HepG2 (cell line): ENCODE measurements around the gene ARCN1. TPM values are rescaled to one million over a fixed set of nuclear protein-coding genes. Genes with fewer than 3 reads are reported as not detected.
A peak's percentile ranks its signal among the peaks of the same experiment; 100 is the strongest.

Source experiments
- AKNA ChIP-seq: sonication (generic); formaldehyde crosslinking; IDR thresholded peaks from 2 replicates; pipeline ENCODE4 v1.4.0; 2020; ENCODE audit warnings: missing genetic modification reagents, borderline replicate concordance
- HES4 ChIP-seq: sonication (generic); formaldehyde crosslinking; IDR thresholded peaks from 2 replicates; pipeline ENCODE4 v1.9.0; 2021; ENCODE audit warnings: mild to moderate bottlenecking, missing genetic modification reagents, borderline replicate concordance
- IKZF4 ChIP-seq: sonication (generic); formaldehyde crosslinking; IDR thresholded peaks from 2 replicates; pipeline ENCODE4 v1.5.1; 2020; ENCODE audit warnings: borderline replicate concordance, mild to moderate bottlenecking, low read depth, missing genetic modification reagents; ENCODE audit errors: not compliant biosample characterization
- KLF6 ChIP-seq: IDR thresholded peaks from 2 replicates; pipeline ENCODE4 v1.8.0; 2016; ENCODE audit warnings: missing biosample characterization, missing genetic modification reagents
- MAZ ChIP-seq, 2 experiments: sonication (generic) in 1 of 2; formaldehyde crosslinking in 1 of 2; IDR thresholded peaks; 2 replicates each; pipeline versions ENCODE4 v1.5.0 to v1.6.1; 2012 to 2020; ENCODE audit warnings: low read depth in 2 of 2, mild to moderate bottlenecking in 2 of 2, borderline replicate concordance in 1 of 2, improper control_type of control experiment in 1 of 2, low read length in 1 of 2, missing genetic modification reagents in 1 of 2, moderate library complexity in 1 of 2
- TRIM24 ChIP-seq: sonication (generic); formaldehyde crosslinking; IDR thresholded peaks from 2 replicates; pipeline ENCODE4 v1.8.0; 2022; ENCODE audit warnings: mild to moderate bottlenecking, missing genetic modification reagents
- TSC22D2 ChIP-seq: sonication (generic); formaldehyde crosslinking; IDR thresholded peaks from 2 replicates; pipeline ENCODE4 v1.5.1; 2020; ENCODE audit warnings: missing genetic modification reagents, mild to moderate bottlenecking, borderline replicate concordance
- ZFP91 ChIP-seq: sonication (generic); formaldehyde crosslinking; IDR thresholded peaks from 2 replicates; pipeline ENCODE4 v1.9.0; 2022; ENCODE audit warnings: missing genetic modification reagents, mild to moderate bottlenecking, borderline replicate concordance
- ZMAT3 ChIP-seq: sonication (generic); formaldehyde crosslinking; conservative IDR thresholded peaks from 2 replicates; pipeline ENCODE4 v1.7.0; 2021; ENCODE audit warnings: missing genetic modification reagents
- ZNF607 ChIP-seq: sonication (generic); formaldehyde crosslinking; IDR thresholded peaks from 2 replicates; pipeline ENCODE4 v1.5.1; 2020; ENCODE audit warnings: missing genetic modification reagents, mild to moderate bottlenecking, borderline replicate concordance
- ZNF609 ChIP-seq: sonication (generic); formaldehyde crosslinking; IDR thresholded peaks from 2 replicates; pipeline ENCODE4 v1.4.0; 2020; ENCODE audit warnings: mild to moderate bottlenecking, missing genetic modification reagents, borderline replicate concordance
- ZNF670 ChIP-seq: sonication (generic); formaldehyde crosslinking; IDR thresholded peaks from 2 replicates; pipeline ENCODE4 v1.8.0; 2022; ENCODE audit warnings: mild to moderate bottlenecking, missing genetic modification reagents, borderline replicate concordance
- ZNF761 ChIP-seq: sonication (generic); formaldehyde crosslinking; conservative IDR thresholded peaks from 2 replicates; pipeline ENCODE4 v1.4.0; 2020; ENCODE audit warnings: mild to moderate bottlenecking, missing genetic modification reagents
- ZNF781 ChIP-seq: sonication (generic); formaldehyde crosslinking; IDR thresholded peaks from 2 replicates; pipeline ENCODE4 v1.5.1; 2020; ENCODE audit warnings: borderline replicate concordance, mild to moderate bottlenecking, missing genetic modification reagents; ENCODE audit errors: not compliant biosample characterization
- polyA plus RNA-seq, 8 experiments: library from polyadenylated mRNA; depleted of rRNA in 3 of 8; stranded (reverse) in 7 of 8; unstranded in 1 of 8; fragments of >200 nt; fragmentation: Illumina TruSeq in 4 of 8; extraction: Trizol in 4 of 8; gene quantifications; 2 replicates each; pipeline versions ENCODE4 v1.2.1 to v1.2.3, GENCODE V29; 2011 to 2016; ENCODE audit warnings: low read depth in 4 of 8, missing spikeins in 1 of 8, mixed read lengths in 1 of 8; ENCODE audit not compliant: insufficient read depth in 1 of 8
- total RNA-seq, 5 experiments: library from RNA; depleted of rRNA; stranded (reverse); fragments of >200 nt; fragmentation: Illumina TruSeq; extraction: Trizol; gene quantifications; 2 replicates each; pipeline ENCODE4 v1.2.3, GENCODE V29; 2016; ENCODE audit warnings: low read depth in 1 of 5

ARCN1 gene
- total and polyA plus RNA-seq, 2 of the 13 experiments (the other 11 are each of a cell fraction or from before 2014, with no cell fraction given): 148 to 200 TPM

GRCh38 chr11:118572061-118572980 is at the start of gene ARCN1 (continued):
- TF ChIP-seq AKNA (CRISPR knock-in tag) (no peak), IKZF4 (CRISPR knock-in tag) (peak; percentile 53), KLF6 (no peak), ZNF781 (no peak), TSC22D2 (CRISPR knock-in tag) (0 out of 2 replicates have a peak, but pooled peaks have one; percentile 64), ZNF670 (peak; percentile 70; the same call in 1 of the 2 replicates), ZFP91 (peak; percentile 76; the same call in 1 of the 2 replicates), TRIM24 (no peak), ZNF761 (CRISPR knock-in tag) (0 out of 2 replicates have a peak, but pooled peaks have one; percentile 39), MAZ (IDR thresholded peaks at IDR 0.05; ENCODE audit: borderline replicate concordance, low read depth, low read length) (no peak), MAZ (CRISPR knock-in tag; IDR thresholded peaks at IDR 0.05; ENCODE audit: low read depth) (peak; percentile 55), HES4 (CRISPR knock-in tag) (no peak), ZMAT3 (CRISPR knock-in tag) (no peak), ZNF607 (no peak; the same call in 1 of the 2 replicates), ZNF609 (CRISPR knock-in tag) (no peak)
